BLaER1 treated with 17β-estradiol and CSF1 and Interleukin-3, amounts not matched to agents 10 nM and 100 nM (cell line): ENCODE results near the gene CHN2.
"Not testable (repeated sequence)": the region's sequence is repeated elsewhere in the genome, so short reads cannot be mapped to it uniquely, and the experiment has no call there.

Experiments used
- H3K27ac ChIP-seq, 11 experiments: shearing (Covaris generic); formaldehyde crosslinking; 2 replicates each; pipeline ENCODE4 v1.8.1; 2022
- H3K27me3 ChIP-seq, 11 experiments: shearing (Covaris generic); formaldehyde crosslinking; 2 replicates each; pipeline ENCODE4 v1.8.1; 2022
- H3K36me3 ChIP-seq, 11 experiments: shearing (Covaris generic); formaldehyde crosslinking; 2 replicates each; pipeline ENCODE4 v1.8.1; 2022
- H3K4me1 ChIP-seq, 10 experiments: shearing (Covaris generic); formaldehyde crosslinking; 2 replicates each; pipeline ENCODE4 v1.8.1; 2022
- H3K4me2 ChIP-seq, 11 experiments: shearing (Covaris generic); formaldehyde crosslinking; 2 replicates each; pipeline ENCODE4 v1.8.1; 2022
- H3K4me3 ChIP-seq, 10 experiments: shearing (Covaris generic); formaldehyde crosslinking; 2 replicates each; pipeline ENCODE4 v1.8.1; 2022
- H3K9ac ChIP-seq, 11 experiments: shearing (Covaris generic); formaldehyde crosslinking; 2 replicates each; pipeline ENCODE4 v1.8.1; 2022
- H3K9me3 ChIP-seq, 11 experiments: shearing (Covaris generic); formaldehyde crosslinking; replicated peaks in 1 of 11; 2 replicates each; pipeline ENCODE4 v1.8.1; 2022
- H4K20me1 ChIP-seq, 11 experiments: shearing (Covaris generic); formaldehyde crosslinking; 2 replicates each; pipeline ENCODE4 v1.8.1; 2022
- Cebpa-rat ChIP-seq, 11 experiments: shearing (Covaris generic); IDR thresholded peaks; 2 replicates each; pipeline ENCODE4 v1.8.1; 2022

Gene CHN2

DNA sequence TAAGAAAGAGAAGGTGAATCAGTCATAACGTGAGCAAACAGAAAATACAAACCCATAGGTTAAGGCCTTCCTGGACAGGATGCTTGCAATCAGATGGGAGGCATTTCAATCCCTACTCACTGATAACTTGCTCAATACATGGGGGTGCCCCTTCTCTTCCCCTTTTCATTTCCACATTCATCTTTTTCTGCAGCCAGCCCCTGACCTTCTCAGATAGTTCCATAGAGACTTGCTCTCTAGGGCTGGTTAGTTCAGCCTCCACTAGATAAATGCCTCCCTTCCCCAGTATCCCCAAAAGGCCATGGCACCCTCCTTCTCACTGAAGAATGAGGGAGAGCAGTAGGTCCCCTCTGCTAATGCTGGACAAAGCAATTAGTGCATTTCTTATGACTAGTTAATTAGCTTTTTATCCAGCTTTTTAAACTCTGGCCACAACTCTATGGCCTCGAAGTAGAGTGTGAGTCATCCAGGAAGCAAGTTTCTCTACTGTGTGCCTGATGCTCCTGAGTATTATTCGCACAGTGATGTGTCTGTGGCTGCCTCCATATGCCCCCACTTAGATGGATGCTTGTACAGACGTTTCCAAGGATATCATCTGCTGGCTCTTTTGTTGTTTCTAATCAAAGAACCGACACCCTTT, 12.7 kb downstream of the CHN2 start:
- no peaks in the 10 kb centered on the region for H4K20me1 ChIP-seq
- peak overlapping the region; percentile 23 to 71 (median 52); a peak in 18 of 22 replicates for H3K4me2 ChIP-seq
- peaks cover 20 to 42% (median 28%) of the 10 kb centered on the region in 10 experiments for H3K4me1 ChIP-seq
- no peak overlapping the region for H3K4me3 ChIP-seq
- H3K36me3 ChIP-seq: no peaks in the 10 kb centered on the region
- H3K27ac ChIP-seq: peak overlapping the region in 2 of 11 experiments; percentile 32 to 60; a peak in 3 of 22 replicates
- peaks cover 0 to 9% (median 0%) of the 10 kb centered on the region in 11 experiments; a peak in 2 of 22 replicates for H3K27me3 ChIP-seq
- peak overlapping the region in 1 of 11 experiments; percentile 24; a peak in 2 of 22 replicates for H3K9ac ChIP-seq
- no peaks in the 10 kb centered on the region for H3K9me3 ChIP-seq
- 0 out of 22 replicates have a peak, but pooled peaks of 1 of the 11 experiments have one; percentile 24 for TF ChIP-seq Cebpa-rat (IDR thresholded peaks at IDR 0.05)

DNA sequence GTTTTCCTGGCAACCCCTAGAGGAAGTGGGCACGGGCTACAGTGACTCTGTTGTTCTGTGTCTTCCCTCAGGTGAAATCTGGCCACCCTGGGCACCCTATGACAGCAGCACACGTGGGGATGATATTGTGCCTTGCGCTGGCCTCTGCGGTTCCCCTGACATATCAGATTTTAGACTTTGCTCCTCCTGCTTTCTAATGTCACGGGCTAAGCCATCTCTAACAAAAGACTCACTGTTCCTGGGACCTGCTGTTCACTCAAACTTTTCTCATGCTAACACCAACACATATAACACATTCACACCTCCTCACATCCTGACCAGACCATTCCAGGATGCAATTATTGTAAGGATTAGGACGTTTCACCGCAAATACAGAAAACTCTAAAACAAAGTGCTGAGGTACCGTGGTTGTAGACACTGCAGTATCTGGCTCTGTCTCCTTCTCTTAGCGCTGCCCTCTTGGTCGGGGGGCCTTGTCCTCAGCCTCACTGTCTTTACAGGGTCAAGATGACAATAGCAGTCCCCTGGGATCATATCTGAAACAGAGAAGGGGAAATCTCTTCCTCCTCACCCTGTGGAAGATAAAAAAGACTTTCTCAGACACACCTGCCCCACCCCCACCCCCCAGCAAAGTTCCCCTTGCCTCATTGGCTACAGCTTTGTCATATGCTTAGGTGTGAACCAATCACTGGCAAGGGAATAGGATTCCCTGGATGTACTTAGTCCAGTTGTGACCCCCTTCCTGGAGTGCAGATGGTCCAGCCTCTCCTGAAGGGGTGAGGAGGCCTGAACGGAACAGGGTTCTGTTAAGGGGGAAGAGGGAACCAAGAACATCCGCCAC, 14.1 kb downstream of the CHN2 start:
- Histone ChIP-seq H3K27ac (no peak overlapping the region), H3K9me3 (no peaks in the 10 kb centered on the region), H3K4me1 (peaks cover 20 to 29% (median 23%) of the 10 kb centered on the region in 10 experiments), H3K9ac (no peak overlapping the region), H3K4me2 (peak overlapping the region; percentile 17 to 71 (median 45); a peak in 19 of 22 replicates), H3K36me3 (no peaks in the 10 kb centered on the region), H4K20me1 (no peaks in the 10 kb centered on the region), H3K4me3 (no peak overlapping the region), H3K27me3 (peaks cover 0 to 9% (median 0%) of the 10 kb centered on the region in 11 experiments; a peak in 2 of 22 replicates)
- TF ChIP-seq Cebpa-rat (IDR thresholded peaks at IDR 0.05): no peak

DNA sequence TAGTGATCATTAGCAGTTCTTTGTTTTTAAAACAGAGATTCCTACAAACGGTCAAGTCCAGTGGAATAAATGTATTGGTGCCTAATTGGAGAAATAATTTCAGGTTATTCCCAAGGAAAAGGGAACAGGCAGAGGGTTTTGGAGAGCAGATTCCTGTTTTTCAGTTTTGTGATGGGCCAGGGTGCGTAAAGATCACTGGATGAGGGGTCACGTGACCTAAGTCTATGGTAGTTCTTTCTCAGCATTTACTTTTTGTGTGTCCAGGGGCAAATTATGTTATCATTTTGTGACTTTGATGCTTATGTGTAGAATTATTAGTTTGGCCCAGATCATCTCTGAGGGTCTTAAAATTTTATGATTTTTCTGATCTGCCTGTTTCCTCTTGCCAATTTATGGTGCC, 15.2 kb downstream of the CHN2 start:
- H3K27me3 ChIP-seq: peaks cover 0 to 9% (median 0%) of the 10 kb centered on the region in 11 experiments; a peak in 2 of 22 replicates
- no peaks in the 10 kb centered on the region for H4K20me1 ChIP-seq
- no peaks in the 10 kb centered on the region for H3K9me3 ChIP-seq
- no peak overlapping the region for H3K4me2 ChIP-seq
- no peaks in the 10 kb centered on the region for H3K36me3 ChIP-seq
- no peak overlapping the region for H3K9ac ChIP-seq
- no peak for TF ChIP-seq Cebpa-rat (IDR thresholded peaks at IDR 0.05)
- no peak overlapping the region for H3K4me3 ChIP-seq
- H3K27ac ChIP-seq: no peak overlapping the region
- peaks cover 20 to 29% (median 23%) of the 10 kb centered on the region in 10 experiments for H3K4me1 ChIP-seq

DNA sequence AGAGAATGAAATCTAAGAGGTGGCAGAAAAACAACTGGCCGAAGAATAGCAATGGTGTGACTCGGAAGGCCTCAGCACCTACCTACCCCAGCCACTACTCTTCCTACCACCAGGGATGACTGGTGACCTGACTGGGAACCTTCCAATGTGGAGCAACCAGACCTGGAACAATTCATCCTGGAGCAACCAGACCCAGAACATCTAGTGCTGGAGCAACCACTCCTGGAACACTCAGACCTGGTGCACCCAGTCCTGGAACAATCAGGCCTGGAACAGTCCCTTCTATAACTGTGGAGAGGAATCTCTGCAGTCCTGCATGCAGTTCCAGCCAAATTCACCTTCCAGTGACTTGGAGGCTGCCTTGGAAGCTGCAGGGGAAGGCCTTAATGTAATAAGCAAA, 18.2 kb downstream of the CHN2 start:
- H4K20me1 ChIP-seq, H3K4me2 ChIP-seq, H3K27ac ChIP-seq, H3K4me3 ChIP-seq, H3K9ac ChIP-seq, H3K36me3 ChIP-seq, H3K27me3 ChIP-seq, H3K9me3 ChIP-seq: not testable (repeated sequence)
- H3K4me1 ChIP-seq: peaks cover 6 to 19% (median 13%) of the 10 kb centered on the region in 10 experiments

DNA sequence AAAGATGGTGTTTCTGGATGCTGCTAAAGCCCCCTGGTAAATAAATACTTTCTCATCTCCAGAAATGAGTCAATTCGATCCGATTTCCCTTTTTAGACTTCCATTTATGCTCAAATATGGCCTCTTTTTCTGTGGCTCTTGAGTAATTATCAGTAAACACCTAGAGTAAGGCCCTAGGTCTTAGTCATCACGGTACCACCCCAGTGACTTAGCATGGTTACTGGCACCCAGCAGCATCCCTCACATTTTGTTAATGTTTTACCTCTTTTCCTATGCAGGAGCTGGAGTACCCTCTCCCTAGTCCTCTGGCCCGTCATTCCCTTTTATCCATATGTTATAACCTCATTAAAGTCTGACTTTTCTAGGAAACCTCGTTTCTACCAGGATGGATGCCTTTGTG, 19.5 kb downstream of the CHN2 start:
- peaks cover 0 to 6% (median under 1%) of the 10 kb centered on the region in 10 experiments; a peak in 6 of 20 replicates for H3K4me1 ChIP-seq
- no peak overlapping the region for H3K4me3 ChIP-seq
- H3K27ac ChIP-seq: no peak overlapping the region
- no peak overlapping the region for H3K4me2 ChIP-seq
- TF ChIP-seq Cebpa-rat (IDR thresholded peaks at IDR 0.05): no peak
- H3K27me3 ChIP-seq: no peaks in the 10 kb centered on the region; a peak in 1 of 22 replicates
- H3K9ac ChIP-seq: no peak overlapping the region
- H3K9me3 ChIP-seq: no peaks in the 10 kb centered on the region
- H4K20me1 ChIP-seq: no peaks in the 10 kb centered on the region
- H3K36me3 ChIP-seq: no peaks in the 10 kb centered on the region

DNA sequence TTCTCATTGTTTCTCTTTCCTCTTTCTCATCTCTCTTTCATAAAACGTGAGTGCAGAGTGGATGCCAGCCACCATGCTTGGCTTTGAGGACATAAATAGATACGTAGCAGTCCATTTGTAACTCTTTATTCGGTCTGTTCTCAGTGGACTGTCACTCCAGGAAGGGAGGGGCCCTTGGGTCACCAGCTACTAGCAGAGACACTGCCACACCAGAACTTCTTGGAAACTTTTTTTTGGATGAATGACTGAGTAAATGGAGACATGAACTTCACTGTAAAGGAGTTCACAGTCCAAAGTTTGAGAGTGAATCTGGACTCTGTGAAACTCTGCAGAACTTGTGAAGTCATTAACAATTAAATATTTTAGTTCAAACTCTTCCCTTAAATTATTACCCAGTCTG, 20.2 kb downstream of the CHN2 start:
- no peak for TF ChIP-seq Cebpa-rat (IDR thresholded peaks at IDR 0.05)

DNA sequence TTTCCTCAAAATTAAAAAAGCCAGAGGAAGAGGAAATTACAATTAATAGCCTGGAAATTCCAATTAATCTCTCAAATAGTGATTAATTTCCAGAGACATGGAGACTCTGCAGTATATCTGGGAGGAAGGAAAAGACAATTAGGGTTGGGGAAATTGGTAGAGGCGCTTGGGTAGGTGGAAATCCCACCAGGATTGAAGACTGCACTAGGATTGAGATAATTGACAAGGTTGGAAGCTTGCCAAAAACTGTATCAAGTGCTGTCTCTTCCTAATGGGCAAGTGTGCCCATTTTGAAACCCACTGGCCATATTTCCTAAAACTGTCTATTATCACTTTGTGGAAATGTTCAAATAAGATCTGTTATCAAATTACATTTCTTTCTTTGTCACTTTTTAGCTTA, 21.6 kb downstream of the CHN2 start:
- Histone ChIP-seq H3K27me3 (no peaks in the 10 kb centered on the region; a peak in 1 of 22 replicates), H3K36me3 (no peaks in the 10 kb centered on the region), H3K27ac (no peak overlapping the region), H4K20me1 (no peaks in the 10 kb centered on the region), H3K4me1 (peaks cover 0 to 5% (median 0%) of the 10 kb centered on the region in 10 experiments; a peak in 2 of 20 replicates), H3K4me2 (no peak overlapping the region), H3K9ac (no peak overlapping the region), H3K9me3 (peaks cover 0 to 5% (median 0%) of the 10 kb centered on the region in 11 experiments; a peak in 6 of 22 replicates), H3K4me3 (no peak overlapping the region)
- TF ChIP-seq Cebpa-rat (IDR thresholded peaks at IDR 0.05): no peak

More for the DNA sequence above, 20.2 kb downstream of the CHN2 start:
- H3K36me3 ChIP-seq: no peaks in the 10 kb centered on the region
- no peak overlapping the region for H3K9ac ChIP-seq
- no peak overlapping the region for H3K4me3 ChIP-seq
- H4K20me1 ChIP-seq: no peaks in the 10 kb centered on the region
- H3K27ac ChIP-seq: no peak overlapping the region
- H3K9me3 ChIP-seq: no peaks in the 10 kb centered on the region
- no peaks in the 10 kb centered on the region; a peak in 1 of 22 replicates for H3K27me3 ChIP-seq
- H3K4me1 ChIP-seq: peaks cover 0 to 5% (median 0%) of the 10 kb centered on the region in 10 experiments; a peak in 2 of 20 replicates
- H3K4me2 ChIP-seq: no peak overlapping the region

DNA sequence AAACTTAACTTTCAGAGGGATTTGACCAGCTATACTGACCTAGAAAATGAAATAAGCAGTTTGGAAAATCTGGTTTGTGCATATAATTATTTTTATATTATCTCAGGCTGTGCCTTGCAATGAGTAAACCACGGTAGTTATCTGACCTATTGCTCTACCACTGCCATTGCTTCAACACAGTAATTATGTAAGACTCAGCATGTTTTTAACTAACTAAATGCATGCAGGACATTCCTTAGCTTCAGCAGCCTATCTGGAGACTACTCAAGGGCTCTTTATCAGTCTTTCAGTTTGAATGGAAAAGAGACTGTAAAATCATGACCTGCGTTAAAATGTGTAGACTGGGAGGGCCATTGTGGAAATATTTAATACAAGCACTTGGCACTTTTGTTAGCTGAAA, 22.5 kb downstream of the CHN2 start:
- no peak overlapping the region for H3K27ac ChIP-seq
- no peak overlapping the region for H3K4me3 ChIP-seq
- no peaks in the 10 kb centered on the region for H4K20me1 ChIP-seq
- H3K27me3 ChIP-seq: no peaks in the 10 kb centered on the region; a peak in 1 of 22 replicates
- H3K36me3 ChIP-seq: no peaks in the 10 kb centered on the region
- H3K4me2 ChIP-seq: peak overlapping the region in 1 of 11 experiments; percentile 2; a peak in 1 of 22 replicates
- TF ChIP-seq Cebpa-rat (IDR thresholded peaks at IDR 0.05): no peak
- peaks cover 5 to 12% (median 6%) of the 10 kb centered on the region in 11 experiments; a peak in 14 of 22 replicates for H3K9me3 ChIP-seq
- H3K9ac ChIP-seq: no peak overlapping the region
- H3K4me1 ChIP-seq: peaks cover 0 to 5% (median 0%) of the 10 kb centered on the region in 10 experiments; a peak in 2 of 20 replicates

DNA sequence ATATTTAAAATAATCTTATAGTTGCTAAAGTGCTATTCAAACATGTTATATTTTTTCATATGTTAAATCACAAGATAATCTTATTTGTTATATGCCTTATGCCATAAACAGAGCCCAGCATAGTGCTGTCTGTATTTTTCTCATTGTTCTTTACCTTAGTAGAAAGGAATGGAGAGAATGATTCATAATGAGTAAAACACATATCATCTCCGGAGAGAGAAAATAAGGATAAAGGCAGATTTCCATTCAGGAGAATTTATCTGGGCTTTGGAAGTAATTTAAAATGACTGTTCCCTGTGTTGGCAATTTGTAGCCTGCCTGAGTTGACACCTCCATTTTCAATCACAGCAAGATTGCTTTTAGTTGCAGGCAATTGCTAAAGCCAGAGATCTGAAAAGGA, 30.2 kb downstream of the CHN2 start:
- H3K9me3 ChIP-seq: peaks cover 5 to 12% (median 6%) of the 10 kb centered on the region in 11 experiments; a peak in 14 of 22 replicates
- H3K27ac ChIP-seq: no peak overlapping the region
- no peaks in the 10 kb centered on the region for H4K20me1 ChIP-seq
- no peak overlapping the region for H3K4me3 ChIP-seq
- no peak for TF ChIP-seq Cebpa-rat (IDR thresholded peaks at IDR 0.05)
- H3K4me1 ChIP-seq: no peaks in the 10 kb centered on the region
- no peaks in the 10 kb centered on the region for H3K27me3 ChIP-seq
- no peak overlapping the region for H3K4me2 ChIP-seq
- no peaks in the 10 kb centered on the region for H3K36me3 ChIP-seq
- H3K9ac ChIP-seq: no peak overlapping the region
